Measurements from ENCODE around the gene GM2A. TPM values are rescaled to one million over a fixed set of nuclear protein-coding genes. Genes with fewer than 3 reads are reported as not detected.

GM2A gene
- total and polyA plus RNA-seq, 2 donors (not counting 1 experiment from before 2014, with no cell fraction given) = 29.8 to 82.7 TPM

DNA sequence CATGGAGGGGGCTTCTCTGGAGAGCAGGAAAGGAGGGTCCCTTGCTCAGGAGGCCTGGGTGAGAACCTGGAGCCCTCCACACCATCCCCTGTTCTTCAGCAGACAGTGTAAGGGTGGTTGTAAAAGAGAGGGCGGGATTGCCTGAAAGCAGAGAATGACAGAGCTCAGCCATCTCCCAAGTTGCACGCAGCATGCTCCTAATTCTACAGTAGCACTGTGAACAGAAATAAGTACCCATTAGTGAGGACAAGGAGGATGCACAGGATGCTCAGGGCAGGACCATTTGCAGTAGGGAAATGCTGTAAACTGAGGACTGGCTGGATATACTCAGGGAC, 37.5 kb upstream of the GM2A start:
- TF ChIP-seq, protein P1, sequence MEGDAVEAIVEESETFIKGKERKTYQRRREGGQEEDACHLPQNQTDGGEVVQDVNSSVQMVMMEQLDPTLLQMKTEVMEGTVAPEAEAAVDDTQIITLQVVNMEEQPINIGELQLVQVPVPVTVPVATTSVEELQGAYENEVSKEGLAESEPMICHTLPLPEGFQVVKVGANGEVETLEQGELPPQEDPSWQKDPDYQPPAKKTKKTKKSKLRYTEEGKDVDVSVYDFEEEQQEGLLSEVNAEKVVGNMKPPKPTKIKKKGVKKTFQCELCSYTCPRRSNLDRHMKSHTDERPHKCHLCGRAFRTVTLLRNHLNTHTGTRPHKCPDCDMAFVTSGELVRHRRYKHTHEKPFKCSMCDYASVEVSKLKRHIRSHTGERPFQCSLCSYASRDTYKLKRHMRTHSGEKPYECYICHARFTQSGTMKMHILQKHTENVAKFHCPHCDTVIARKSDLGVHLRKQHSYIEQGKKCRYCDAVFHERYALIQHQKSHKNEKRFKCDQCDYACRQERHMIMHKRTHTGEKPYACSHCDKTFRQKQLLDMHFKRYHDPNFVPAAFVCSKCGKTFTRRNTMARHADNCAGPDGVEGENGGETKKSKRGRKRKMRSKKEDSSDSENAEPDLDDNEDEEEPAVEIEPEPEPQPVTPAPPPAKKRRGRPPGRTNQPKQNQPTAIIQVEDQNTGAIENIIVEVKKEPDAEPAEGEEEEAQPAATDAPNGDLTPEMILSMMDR (IDR thresholded peaks at IDR 0.05) = no peak
- no peak for TF ChIP-seq EZH2 (IDR thresholded peaks at IDR 0.05; ENCODE audit: borderline replicate concordance, insufficient read depth, low read depth, low read length, poor library complexity, severe bottlenecking)
- Histone ChIP-seq H2AFZ (ENCODE audit: insufficient read depth, low read depth, low read length, poor library complexity, severe bottlenecking) (no peak overlapping the region), H3K79me2 (ENCODE audit: control insufficient read depth, insufficient read depth, low read length) (peaks cover 55% of the 10 kb centered on the region), H3K4me3 (ENCODE audit: control extremely low read depth in 1 of 5, extremely low read depth in 1 of 5, insufficient read depth in 1 of 5, low read depth in 2 of 5, low read length in 4 of 5) (peak overlapping the region in 2 of 5 experiments; percentile 34 to 58), H3K9ac (ENCODE audit: low read length) (peak overlapping the region; percentile 64), H3K4me2 (replicated peaks; ENCODE audit: low read depth, low read length, poor library complexity, severe bottlenecking) (peak overlapping the region; percentile 80), H3K4me1 (ENCODE audit: control insufficient read depth in 2 of 2, insufficient read depth in 2 of 2, low read length in 2 of 2) (peaks cover 99% of the 10 kb centered on the region in 2 donors), H4K20me1 (ENCODE audit: control insufficient read depth, insufficient read depth, low read length, poor library complexity, severe bottlenecking) (no peaks in the 10 kb centered on the region), H3K27ac (ENCODE audit: low read length in 2 of 2) (peak overlapping the region; percentile 96 to 99), H3K27me3 (replicated peaks in 1 of 4; ENCODE audit: control extremely low read depth in 1 of 4, control insufficient read depth in 3 of 4, insufficient read depth in 4 of 4, low read length in 3 of 4) (no peaks in the 10 kb centered on the region), H3K36me3 (replicated peaks in 1 of 2; ENCODE audit: control extremely low read depth in 1 of 2, control insufficient read depth in 1 of 2, extremely low read depth in 1 of 2, insufficient read depth in 2 of 2, low read length in 1 of 2) (peaks cover 0 to 49% of the 10 kb centered on the region in 2 experiments), H3K9me3 (ENCODE audit: control extremely low read depth in 1 of 3, control insufficient read depth in 2 of 3, insufficient read depth in 1 of 3, low read length in 2 of 3) (no peaks in the 10 kb centered on the region)
- ATAC-seq (ENCODE audit: low read depth) (no peak), DNase-seq (no peak)
- Mint-ChIP-seq H3K27me3 (no peaks in the 10 kb centered on the region), H3K27ac (peak overlapping the region; percentile 99), H3K9me3 (ENCODE audit: insufficient read depth) (no peaks in the 10 kb centered on the region), H3K4me1 (peaks cover 94% of the 10 kb centered on the region), H3K4me3 (peak overlapping the region; percentile 79)
- intact Hi-C loops (cut with micrococcal nuclease) = no loop called here
- ChIA-PET POLR2A (interaction anchor here (0.7 to 5.4 kb wide), 4 partner anchors 7 to 38 kb away, joined by 9 to 100 read pairs (median 40); partner anchors contain the start of genes CCDC69 and GM2A), CTCF (interaction anchor here (0.8 to 22.9 kb wide), 3 partner anchors 8 to 90 kb away, joined by 4 to 299 read pairs (median 63); partner anchors contain the start of gene CCDC69)
- WGBS (ENCODE audit: insufficient coverage) = no CpG with 5 or more reads among the region's 2 CpGs

DNA sequence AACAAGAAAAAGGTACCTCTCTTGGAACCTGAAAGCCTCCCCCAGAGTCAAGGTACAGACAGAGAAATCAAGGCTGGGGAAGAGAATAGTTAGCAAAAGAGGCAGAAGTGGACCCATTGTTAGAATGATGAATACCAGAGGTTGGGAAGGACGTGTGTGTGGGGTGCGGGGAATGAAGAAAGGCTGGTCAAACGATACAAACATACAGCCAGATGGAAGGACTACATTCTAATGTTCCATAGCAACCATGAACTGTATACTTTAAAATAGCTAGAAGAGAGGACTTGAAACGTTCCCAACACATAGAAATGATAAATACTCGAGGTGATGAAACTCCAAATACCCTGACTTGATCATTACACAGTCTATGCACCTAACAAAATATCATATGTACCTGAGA, 36.2 kb upstream of the GM2A start:
- no peaks in the 10 kb centered on the region for H4K20me1 ChIP-seq (ENCODE audit: control insufficient read depth, insufficient read depth, low read length, poor library complexity, severe bottlenecking)
- H2AFZ ChIP-seq (ENCODE audit: insufficient read depth, low read depth, low read length, poor library complexity, severe bottlenecking) = no peak overlapping the region
- DNase-seq (no peak), ATAC-seq (ENCODE audit: low read depth) (no peak)
- peak overlapping the region; percentile 73 for H3K27ac Mint-ChIP-seq
- H3K4me2 ChIP-seq (replicated peaks; ENCODE audit: low read depth, low read length, poor library complexity, severe bottlenecking) = peak overlapping the region; percentile 80
- no peak overlapping the region for H3K9ac ChIP-seq (ENCODE audit: low read length)
- no peak for TF ChIP-seq EZH2 (IDR thresholded peaks at IDR 0.05; ENCODE audit: borderline replicate concordance, insufficient read depth, low read depth, low read length, poor library complexity, severe bottlenecking)
- TF ChIP-seq, protein P1 (IDR thresholded peaks at IDR 0.05) = no peak
- H3K4me1 Mint-ChIP-seq = peaks cover 94% of the 10 kb centered on the region
- no peaks in the 10 kb centered on the region for H3K9me3 Mint-ChIP-seq (ENCODE audit: insufficient read depth)
- H3K27me3 ChIP-seq (replicated peaks in 1 of 4; ENCODE audit: control extremely low read depth in 1 of 4, control insufficient read depth in 3 of 4, insufficient read depth in 4 of 4, low read length in 3 of 4) = no peaks in the 10 kb centered on the region
- H3K79me2 ChIP-seq (ENCODE audit: control insufficient read depth, insufficient read depth, low read length) = peaks cover 64% of the 10 kb centered on the region
- H3K27me3 Mint-ChIP-seq = no peaks in the 10 kb centered on the region
- H3K27ac ChIP-seq (ENCODE audit: low read length in 2 of 2) = peak overlapping the region; percentile 96 to 99
- WGBS (ENCODE audit: insufficient coverage) = no CpG with 5 or more reads among the region's 5 CpGs
- H3K4me3 Mint-ChIP-seq = peak overlapping the region; percentile 40
- POLR2A ChIA-PET = interaction anchor here (1.0 kb wide), 1 partner anchor 51 kb away, joined by 3 read pairs; no protein-coding TSS in a partner anchor
- intact Hi-C loops (cut with micrococcal nuclease) = no loop called here
- H3K4me1 ChIP-seq (ENCODE audit: control insufficient read depth in 2 of 2, insufficient read depth in 2 of 2, low read length in 2 of 2) = peaks cover 99% of the 10 kb centered on the region in 2 donors
- H3K4me3 ChIP-seq (ENCODE audit: control extremely low read depth in 1 of 5, extremely low read depth in 1 of 5, insufficient read depth in 1 of 5, low read depth in 2 of 5, low read length in 4 of 5) = no peak overlapping the region
- CTCF ChIA-PET = interaction anchor here (22.9 kb wide), 1 partner anchor 20 kb away, joined by 299 read pairs; no protein-coding TSS in a partner anchor
- H3K36me3 ChIP-seq (replicated peaks in 1 of 2; ENCODE audit: control extremely low read depth in 1 of 2, control insufficient read depth in 1 of 2, extremely low read depth in 1 of 2, insufficient read depth in 2 of 2, low read length in 1 of 2) = peaks cover 0 to 60% of the 10 kb centered on the region in 2 experiments
- no peaks in the 10 kb centered on the region for H3K9me3 ChIP-seq (ENCODE audit: control extremely low read depth in 1 of 3, control insufficient read depth in 2 of 3, insufficient read depth in 1 of 3, low read length in 2 of 3)

Measured in B cell (primary cell).